ENCODE data around the gene USF1. TPM values are rescaled to one million over a fixed set of nuclear protein-coding genes. Genes with fewer than 3 reads are reported as not detected.
"Not testable (repeated sequence)": the region's sequence is repeated elsewhere in the genome, so short reads cannot be mapped to it uniquely, and the experiment has no call there.

The USF1 gene
- total and polyA plus RNA-seq, 2 donors: 46.7 to 55.9 TPM

- H3K36me3 ChIP-seq (ENCODE audit: insufficient read depth); DNase-seq (ENCODE audit: extremely low spot score): not testable (repeated sequence)
- WGBS: 95% methylated on average over 32 of the region's 32 CpGs
Observed at GRCh38 chr1:161029466-161029865, 16.3 kb downstream of the USF1 start.

DNA sequence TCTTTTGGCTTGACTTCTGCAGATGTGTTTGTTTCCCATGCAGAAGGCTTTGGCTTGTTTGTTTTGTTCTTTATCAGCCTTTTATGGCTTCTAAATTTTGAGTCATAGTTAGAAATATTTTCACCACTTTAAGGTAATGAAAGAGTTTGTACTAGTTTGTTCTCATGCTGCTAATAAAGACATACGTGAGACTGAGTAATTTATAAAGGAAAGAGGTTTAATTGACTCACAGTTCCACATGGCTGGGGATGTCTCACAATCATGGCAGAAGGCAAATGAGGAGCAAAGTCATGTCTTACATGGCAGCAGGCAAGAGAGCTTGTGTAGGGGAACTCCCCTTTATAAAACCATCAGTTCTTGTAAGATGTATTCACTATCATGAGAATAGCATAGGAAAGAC is 18.8 kb downstream of the USF1 start:
- H3K4me3 ChIP-seq (ENCODE audit: low read depth, low read length); H3K27ac ChIP-seq (ENCODE audit: low read depth); H3K4me1 ChIP-seq (ENCODE audit: insufficient read depth); H3K36me3 ChIP-seq (ENCODE audit: insufficient read depth); DNase-seq (ENCODE audit: extremely low spot score): not testable (repeated sequence)
- WGBS: 56% methylated on average over 1 of the region's 1 CpG

More at GRCh38 chr1:161029466-161029865, 16.3 kb downstream of the USF1 start:
- not testable (repeated sequence) for H3K4me1 ChIP-seq (ENCODE audit: insufficient read depth); H3K4me3 ChIP-seq (ENCODE audit: low read depth, low read length); H3K27ac ChIP-seq (ENCODE audit: low read depth)

- not testable (repeated sequence) for H3K36me3 ChIP-seq (ENCODE audit: insufficient read depth); H3K4me1 ChIP-seq (ENCODE audit: insufficient read depth); DNase-seq (ENCODE audit: extremely low spot score); H3K27ac ChIP-seq (ENCODE audit: low read depth); H3K4me3 ChIP-seq (ENCODE audit: low read depth, low read length)
- 87% methylated on average over 12 of the region's 12 CpGs for WGBS
Observed at GRCh38 chr1:161022432-161022831, 23.3 kb downstream of the USF1 start.

DNA sequence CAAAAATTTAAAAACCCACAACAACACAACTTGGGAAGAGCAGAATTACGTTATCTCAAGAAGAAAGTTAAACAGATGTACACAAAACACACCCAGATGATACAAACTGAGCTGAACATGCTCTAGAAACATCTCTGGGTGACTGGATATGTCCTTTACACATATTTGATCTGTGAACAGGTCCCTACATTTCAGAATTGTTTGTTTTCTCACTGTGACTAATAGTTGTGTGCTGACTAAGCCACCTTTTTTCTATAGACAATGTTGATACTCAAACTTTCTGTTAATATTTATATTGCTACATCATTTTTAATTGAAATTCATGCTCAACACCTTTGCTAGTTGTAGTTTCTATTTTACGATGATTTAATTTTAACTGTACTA is 23.8 kb downstream of the USF1 start:
- Histone ChIP-seq H3K36me3 (ENCODE audit: insufficient read depth) (no peaks in the 10 kb centered on the region), H3K4me3 (ENCODE audit: low read depth, low read length) (no peak overlapping the region), H3K27ac (ENCODE audit: low read depth) (peak overlapping the region; percentile 61), H3K4me1 (ENCODE audit: insufficient read depth) (no peaks in the 10 kb centered on the region)
- DNase-seq (ENCODE audit: extremely low spot score): no peak
- WGBS: 72% methylated on average over 2 of the region's 2 CpGs

DNA sequence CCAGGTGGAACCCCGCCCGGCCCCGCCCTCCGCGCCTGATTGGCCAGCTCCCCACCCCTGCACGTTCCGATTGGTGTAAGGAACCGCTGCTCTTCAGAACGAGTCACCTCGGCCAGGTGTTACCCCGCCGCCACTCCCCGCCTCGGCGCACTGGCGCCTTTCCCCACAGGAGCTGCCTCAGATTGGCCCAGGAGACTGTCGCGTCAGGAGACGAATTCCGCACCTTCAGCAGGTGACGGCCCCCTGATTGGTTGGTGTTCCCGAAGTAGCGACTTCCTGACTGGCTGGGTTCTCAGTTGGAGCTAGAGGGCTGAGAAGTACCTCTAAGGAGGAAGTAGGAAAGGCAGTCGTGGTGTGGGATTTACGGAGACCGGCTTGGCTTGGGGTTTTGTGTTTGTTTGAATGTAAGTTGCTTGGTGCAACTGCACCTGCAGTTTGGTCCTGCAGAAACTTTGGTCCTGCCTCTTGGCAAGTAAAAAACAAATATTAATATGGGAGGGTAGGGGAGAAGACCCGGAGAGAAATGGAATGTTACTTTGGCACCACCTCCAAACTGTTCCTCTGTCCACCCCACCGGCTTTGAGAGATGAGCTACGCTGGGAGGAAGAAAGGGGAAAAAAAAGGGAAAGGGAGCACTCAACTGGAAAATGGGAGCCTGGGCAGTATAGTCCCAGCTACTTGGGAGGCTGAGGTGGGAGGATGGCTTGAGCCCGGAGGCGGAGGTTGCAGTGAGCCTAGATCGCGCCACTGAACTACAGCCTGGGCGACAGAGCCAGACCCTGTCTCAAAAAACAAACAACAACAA is 24.4 kb downstream of the USF1 start:
- H3K4me3 ChIP-seq (ENCODE audit: low read depth, low read length): peak overlapping the region; percentile 39
- 14% methylated on average over 34 of the region's 34 CpGs for WGBS
- H3K27ac ChIP-seq (ENCODE audit: low read depth): peak overlapping the region; percentile 61
- no peaks in the 10 kb centered on the region for H3K36me3 ChIP-seq (ENCODE audit: insufficient read depth)
- H3K4me1 ChIP-seq (ENCODE audit: insufficient read depth): no peaks in the 10 kb centered on the region
- peak; percentile 83 for DNase-seq (ENCODE audit: extremely low spot score)

- Histone ChIP-seq H3K4me3 (ENCODE audit: low read depth, low read length) (peak within 1 kb of the TSS; percentile 39), H3K4me1 (ENCODE audit: insufficient read depth) (no peaks in the 10 kb centered on the region), H3K27ac (ENCODE audit: low read depth) (peak within 1 kb of the TSS; percentile 65), H3K36me3 (ENCODE audit: insufficient read depth) (no peaks in the 10 kb centered on the region)
- 1% methylated on average over 36 of the region's 36 CpGs for WGBS
- no peak for DNase-seq (ENCODE audit: extremely low spot score)
Observed at GRCh38 chr1:161020509-161021164, 25.1 kb downstream of the USF1 start, which contains the start of gene F11R. Gene F11R, minus strand, starts transcription at chr1:161021152. Its CDS starts 79 bp downstream, at chr1:161021073.

DNA sequence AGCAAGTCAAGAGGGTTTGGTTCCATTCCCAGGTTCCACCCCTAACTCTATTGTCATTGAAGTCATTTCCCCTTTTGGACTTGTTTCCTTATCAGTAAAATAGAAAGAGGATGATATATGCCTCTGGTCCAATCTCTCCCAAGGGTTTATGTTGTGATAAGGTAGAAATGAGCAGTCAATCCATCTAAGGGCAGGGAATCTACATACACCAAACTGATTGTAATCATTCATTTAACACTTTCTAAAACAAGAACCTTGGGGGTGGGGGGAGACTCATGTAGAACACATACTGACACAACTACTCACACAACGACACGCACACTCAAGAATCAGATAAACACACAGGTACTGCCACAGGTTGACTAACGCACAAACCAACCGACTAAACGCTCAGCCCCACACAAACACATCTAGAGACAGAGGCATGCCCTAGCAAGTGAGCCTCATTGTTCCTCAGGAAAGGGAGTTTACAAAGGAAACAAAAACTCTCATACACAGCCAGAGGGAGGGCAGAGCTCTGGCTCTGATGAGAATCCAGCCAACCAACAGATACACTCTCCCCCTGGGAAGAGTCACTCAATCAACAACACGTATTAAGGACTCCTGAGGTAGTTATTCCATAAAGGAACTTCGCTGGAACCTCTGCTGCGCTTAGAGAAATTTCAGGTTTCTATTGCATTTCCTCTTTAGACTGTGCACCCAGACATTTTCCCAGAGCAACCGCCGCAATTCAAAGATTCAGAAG is 25.9 kb downstream of the USF1 start:
- no peaks in the 10 kb centered on the region for H3K36me3 ChIP-seq (ENCODE audit: insufficient read depth)
- H3K27ac ChIP-seq (ENCODE audit: low read depth): peak overlapping the region; percentile 65
- peak; percentile 56 for DNase-seq (ENCODE audit: extremely low spot score)
- WGBS: 22% methylated on average over 10 of the region's 10 CpGs
- peak overlapping the region; percentile 39 for H3K4me3 ChIP-seq (ENCODE audit: low read depth, low read length)
- H3K4me1 ChIP-seq (ENCODE audit: insufficient read depth): no peaks in the 10 kb centered on the region

GRCh38 chr1:161019111-161019660 is 26.6 kb downstream of the USF1 start:
- H3K4me1 ChIP-seq (ENCODE audit: insufficient read depth); H3K36me3 ChIP-seq (ENCODE audit: insufficient read depth); DNase-seq (ENCODE audit: extremely low spot score); H3K27ac ChIP-seq (ENCODE audit: low read depth); H3K4me3 ChIP-seq (ENCODE audit: low read depth, low read length): not testable (repeated sequence)
- 84% methylated on average over 15 of the region's 15 CpGs for WGBS

- H3K36me3 ChIP-seq (ENCODE audit: insufficient read depth): no peaks in the 10 kb centered on the region
- H3K4me3 ChIP-seq (ENCODE audit: low read depth, low read length): no peak overlapping the region
- DNase-seq (ENCODE audit: extremely low spot score): no peak
- H3K27ac ChIP-seq (ENCODE audit: low read depth): no peak overlapping the region
- WGBS: 92% methylated on average over 1 of the region's 1 CpG
- no peaks in the 10 kb centered on the region for H3K4me1 ChIP-seq (ENCODE audit: insufficient read depth)
Observed at GRCh38 chr1:161018631-161018930, 27.2 kb downstream of the USF1 start.

DNA sequence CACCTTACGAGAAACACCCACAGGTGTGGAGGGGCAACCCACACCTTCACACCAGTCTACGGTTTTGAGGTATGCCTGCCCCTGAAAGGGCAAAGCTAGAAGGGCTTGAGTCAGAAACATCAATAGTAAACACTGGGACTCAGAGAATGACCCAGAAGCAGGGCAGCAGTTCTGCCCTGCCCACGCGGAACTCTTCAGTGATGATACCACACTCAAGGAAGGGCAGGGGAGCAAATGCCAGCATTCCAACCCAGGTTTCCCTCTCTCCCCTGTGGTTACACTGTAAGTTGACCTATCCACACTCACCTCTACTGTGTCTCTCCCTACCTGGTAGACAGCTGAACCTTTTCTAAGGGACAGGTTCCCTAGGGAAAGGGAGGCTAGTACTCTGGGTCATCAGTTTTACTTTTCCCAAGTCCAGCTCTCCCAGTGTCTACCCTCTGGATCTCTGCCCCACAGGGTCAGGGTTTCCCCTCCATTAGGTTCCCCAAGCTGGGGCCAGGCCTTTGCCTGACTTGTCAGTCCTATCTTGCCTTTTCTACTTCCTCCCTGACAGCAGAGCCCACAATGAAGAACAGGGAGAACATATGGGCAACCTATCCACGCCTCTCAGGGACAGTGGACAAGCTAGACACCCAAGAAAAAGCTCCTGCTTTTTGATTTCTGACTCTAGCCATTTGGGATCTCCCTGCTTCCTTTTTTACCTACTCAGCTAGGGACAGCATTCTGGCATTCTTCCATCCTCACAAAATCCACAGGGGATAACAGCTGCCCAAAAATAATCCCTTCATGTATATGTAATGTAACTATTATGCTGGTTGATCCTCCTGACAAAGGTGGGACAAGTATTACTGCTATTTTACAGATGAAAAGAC is 27.8 kb downstream of the USF1 start:
- Histone ChIP-seq H3K4me1 (ENCODE audit: insufficient read depth) (no peaks in the 10 kb centered on the region), H3K27ac (ENCODE audit: low read depth) (no peak overlapping the region), H3K4me3 (ENCODE audit: low read depth, low read length) (no peak overlapping the region), H3K36me3 (ENCODE audit: insufficient read depth) (no peaks in the 10 kb centered on the region)
- DNase-seq (ENCODE audit: extremely low spot score): no peak
- WGBS: 83% methylated on average over 5 of the region's 5 CpGs

DNA sequence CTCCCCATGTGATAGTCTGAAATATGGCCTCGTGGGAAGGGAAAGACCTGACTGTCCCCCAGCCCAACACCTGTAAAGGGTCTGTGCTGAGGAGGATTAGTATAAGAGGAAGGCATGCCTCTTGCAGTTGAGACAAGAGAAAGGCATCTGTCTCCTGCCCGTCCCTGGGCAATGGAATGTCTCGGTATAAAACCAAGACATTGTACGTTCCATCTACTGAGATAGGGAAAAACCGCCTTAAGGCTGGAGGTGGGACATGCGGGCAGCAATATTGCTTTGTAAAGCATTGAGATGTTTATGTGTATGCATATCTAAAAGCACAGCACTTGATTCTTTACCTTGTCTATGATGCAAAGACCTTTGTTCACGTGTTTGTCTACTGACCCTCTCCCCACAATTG is 28.6 kb downstream of the USF1 start:
- not testable (repeated sequence) for H3K4me1 ChIP-seq (ENCODE audit: insufficient read depth); H3K4me3 ChIP-seq (ENCODE audit: low read depth, low read length); H3K36me3 ChIP-seq (ENCODE audit: insufficient read depth); DNase-seq (ENCODE audit: extremely low spot score)
- 63% methylated on average over 6 of the region's 7 CpGs for WGBS
- H3K27ac ChIP-seq (ENCODE audit: low read depth): peak overlapping the region; percentile 33

DNA sequence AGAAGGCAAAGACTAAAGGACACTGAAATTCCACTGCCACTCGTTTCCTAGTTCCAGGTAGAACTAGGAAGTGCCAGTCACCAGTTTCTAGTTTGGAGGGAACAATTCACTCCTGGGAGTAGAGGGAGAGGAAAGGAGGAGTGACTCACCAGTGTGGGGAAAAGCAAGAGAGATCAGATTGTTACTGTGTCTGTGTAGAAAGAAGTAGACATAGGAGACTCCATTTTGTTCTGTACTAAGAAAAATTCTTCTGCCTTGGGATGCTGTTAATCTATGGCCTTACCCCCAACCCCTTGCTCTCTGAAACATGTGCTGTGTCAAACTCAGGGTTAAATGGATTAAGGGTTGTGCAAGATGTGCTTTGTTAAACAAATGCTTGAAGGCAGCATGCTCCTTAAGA is 29.1 kb downstream of the USF1 start:
- not testable (repeated sequence) for H3K36me3 ChIP-seq (ENCODE audit: insufficient read depth); DNase-seq (ENCODE audit: extremely low spot score); H3K4me3 ChIP-seq (ENCODE audit: low read depth, low read length); H3K4me1 ChIP-seq (ENCODE audit: insufficient read depth); H3K27ac ChIP-seq (ENCODE audit: low read depth)
- WGBS: 52% methylated on average over 1 of the region's 1 CpG

Data from urinary bladder (tissue), 4 donors.